OCI-LY7 (cell line): ENCODE measurements around the gene SLC26A11. TPM values are rescaled to one million over a fixed set of nuclear protein-coding genes. Genes with fewer than 3 reads are reported as not detected.

Experiments used
- BruUV-seq: library from RNA; stranded (reverse); fragments of 400-500 nt; replicated peaks from 2 replicates; lab custom pipeline; 2021; lab: Mats Ljungman, UMichigan
- CTCF ChIA-PET: fragments of 300-600 bp; sonication (Branson Sonifier 250); formaldehyde crosslinking; loops from one replicate; lab custom pipeline; 2022; ENCODE audit warnings: antibody characterized with exemption; ENCODE audit not compliant: unreplicated experiment; lab: Charles Lee
- POLR2A ChIA-PET: fragments of 300-600 bp; sonication (Branson Sonifier 250); formaldehyde crosslinking; loops from one replicate; lab custom pipeline; 2022; ENCODE audit warnings: antibody characterized with exemption; lab: Charles Lee
- DNase-seq: peaks from one replicate; pipeline ENCODE4 v3.0.0-alpha.2; 2015; ENCODE audit warnings: low spot score
- H2AFZ ChIP-seq: fragments of 200-600 bp; sonication (generic), shearing (Covaris generic); 2 replicates; pipeline ENCODE4 v1.6.1; 2014; ENCODE audit warnings: mild to moderate bottlenecking, antibody characterized with exemption, low read length, moderate library complexity
- H3K27ac ChIP-seq: fragments of 200-600 bp; sonication (generic); 2 replicates; pipeline ENCODE4 v1.5.1; 2014; ENCODE audit warnings: mixed run types, low read depth, mild to moderate bottlenecking, moderate library complexity, low read length, inconsistent platforms; ENCODE audit not compliant: poor library complexity, severe bottlenecking
- H3K36me3 ChIP-seq: fragments of 200-600 bp; sonication (generic); 2 replicates; pipeline ENCODE4 v1.6.1; 2014; ENCODE audit warnings: mild to moderate bottlenecking, antibody characterized with exemption, low read length, moderate library complexity, mixed read lengths; ENCODE audit not compliant: insufficient read depth
- H3K4me1 ChIP-seq: fragments of 200-600 bp; sonication (generic); 2 replicates; pipeline ENCODE4 v1.5.1; 2014; ENCODE audit warnings: mild to moderate bottlenecking, low read length; ENCODE audit not compliant: insufficient read depth, poor library complexity, severe bottlenecking
- H3K4me2 ChIP-seq: fragments of 200-600 bp; sonication (generic); 2 replicates; pipeline ENCODE4 v1.6.1; 2014; ENCODE audit warnings: mild to moderate bottlenecking, low read length
- H3K4me3 ChIP-seq: fragments of 200-600 bp; sonication (generic); 2 replicates; pipeline ENCODE4 v1.5.1; 2014; ENCODE audit warnings: mild to moderate bottlenecking, low read depth, low read length; ENCODE audit not compliant: poor library complexity, severe bottlenecking
- H3K79me2 ChIP-seq: fragments of 200-600 bp; sonication (generic); 2 replicates; pipeline ENCODE4 v1.6.1; 2016; ENCODE audit warnings: low read depth, mild to moderate bottlenecking, low read length, moderate library complexity, mixed read lengths; ENCODE audit not compliant: insufficient read depth
- H3K9me2 ChIP-seq: fragments of 200-600 bp; sonication (generic); 2 replicates; pipeline ENCODE4 v1.6.1; 2016; ENCODE audit warnings: mild to moderate bottlenecking, low read length, mixed read lengths; ENCODE audit not compliant: insufficient read depth
- H3K9me3 ChIP-seq: fragments of 200-600 bp; sonication (generic); 2 replicates; pipeline ENCODE4 v1.6.1; 2014; ENCODE audit warnings: mild to moderate bottlenecking, mixed run types, low read length, mixed read lengths
- H4K20me1 ChIP-seq: fragments of 200-600 bp; sonication (generic); 2 replicates; pipeline ENCODE4 v1.6.1; 2014; ENCODE audit warnings: mild to moderate bottlenecking, antibody characterized with exemption, low read length, moderate library complexity, mixed read lengths; ENCODE audit not compliant: insufficient read depth
- CTCF ChIP-seq: fragments of 200-600 bp; sonication (generic); conservative IDR thresholded peaks from 2 replicates; pipeline ENCODE4 v1.5.1; 2014; ENCODE audit warnings: mild to moderate bottlenecking, antibody characterized with exemption, low read length, moderate library complexity, mixed read lengths
- EZH2phosphoT487 ChIP-seq: fragments of 200-600 bp; sonication (generic); IDR thresholded peaks from 2 replicates; pipeline ENCODE4 v1.6.1; 2018; ENCODE audit warnings: low read depth, borderline replicate concordance, mild to moderate bottlenecking, mixed run types, antibody characterized with exemption, low read length, moderate library complexity, mixed read lengths
- intact Hi-C: fragments of 100-400 bp; cut with micrococcal nuclease; formaldehyde crosslinking; loops from one replicate; pipeline ENCODE4 v1.10.0; 2022; ENCODE audit not compliant: unreplicated experiment
- total RNA-seq, 2 experiments: library from RNA; depleted of rRNA in 1 of 2; stranded (reverse); fragments of >200 nt in 1 of 2; shearing (Covaris generic) in 1 of 2; gene quantifications; 2 replicates each; pipeline ENCODE4 v1.2.3, GENCODE V29; 2014 to 2022

Gene SLC26A11
- total RNA-seq, 2 experiments from 2014 or later, result 3.5 to 4.1 TPM

DNA sequence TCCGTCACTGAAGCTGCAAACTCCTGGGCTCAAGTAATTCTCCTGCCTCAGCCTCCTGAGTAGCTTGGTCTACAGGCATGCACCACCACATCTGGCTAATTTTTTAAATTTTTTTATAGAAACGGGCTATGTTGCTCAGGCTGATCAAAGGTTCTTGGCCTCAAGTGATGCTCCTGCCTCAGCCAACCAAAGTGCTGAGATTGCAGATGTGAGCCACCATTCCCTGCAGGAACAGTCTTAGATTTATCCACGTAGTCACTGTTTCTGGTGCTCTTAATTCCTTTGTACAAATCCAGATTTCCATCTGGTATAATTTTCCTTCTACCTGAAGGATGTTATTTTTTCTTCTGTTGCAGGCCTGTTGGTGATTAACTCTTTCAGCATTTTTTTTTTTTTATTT is 13.0 kb downstream of the SLC26A11 start:
- DNase-seq, result no peak
- no peaks in the 10 kb centered on the region for H3K79me2 ChIP-seq
- H3K36me3 ChIP-seq, result no peaks in the 10 kb centered on the region
- H3K9me2 ChIP-seq, result no peaks in the 10 kb centered on the region
- no peak overlapping the region for H3K4me2 ChIP-seq
- H4K20me1 ChIP-seq, result no peaks in the 10 kb centered on the region
- CTCF ChIA-PET, result no interaction called here
- no peak overlapping the region for H3K4me3 ChIP-seq
- POLR2A ChIA-PET, result interaction anchor here (0.7 kb wide), 1 partner anchor 1247 kb away, joined by 4 read pairs; no protein-coding TSS in a partner anchor
- H3K4me1 ChIP-seq, result no peaks in the 10 kb centered on the region
- no peak for TF ChIP-seq EZH2phosphoT487
- TF ChIP-seq CTCF, result no peak
- intact Hi-C loops, result no loop called here
- no peak overlapping the region for H3K27ac ChIP-seq
- no peak overlapping the region for H2AFZ ChIP-seq
- peaks cover 24% of the 10 kb centered on the region for H3K9me3 ChIP-seq
- BruUV-seq, result no TSS peak

GRCh38 chr17:80236911-80237310 is 16.7 kb downstream of the SLC26A11 start:
- H3K9me2 ChIP-seq, result no peaks in the 10 kb centered on the region
- no peaks in the 10 kb centered on the region for H3K4me1 ChIP-seq
- H3K4me2 ChIP-seq, result no peak overlapping the region
- H3K27ac ChIP-seq, result no peak overlapping the region
- H3K79me2 ChIP-seq, result no peaks in the 10 kb centered on the region
- no peak overlapping the region for H3K4me3 ChIP-seq
- intact Hi-C loops, result no loop called here
- no peaks in the 10 kb centered on the region for H4K20me1 ChIP-seq
- TF ChIP-seq EZH2phosphoT487, result no peak
- TF ChIP-seq CTCF, result no peak
- no peak for DNase-seq
- CTCF ChIA-PET, result no interaction called here
- no TSS peak for BruUV-seq
- peaks cover 19% of the 10 kb centered on the region for H3K9me3 ChIP-seq
- POLR2A ChIA-PET, result no interaction called here
- H2AFZ ChIP-seq, result no peak overlapping the region
- no peaks in the 10 kb centered on the region for H3K36me3 ChIP-seq

DNA sequence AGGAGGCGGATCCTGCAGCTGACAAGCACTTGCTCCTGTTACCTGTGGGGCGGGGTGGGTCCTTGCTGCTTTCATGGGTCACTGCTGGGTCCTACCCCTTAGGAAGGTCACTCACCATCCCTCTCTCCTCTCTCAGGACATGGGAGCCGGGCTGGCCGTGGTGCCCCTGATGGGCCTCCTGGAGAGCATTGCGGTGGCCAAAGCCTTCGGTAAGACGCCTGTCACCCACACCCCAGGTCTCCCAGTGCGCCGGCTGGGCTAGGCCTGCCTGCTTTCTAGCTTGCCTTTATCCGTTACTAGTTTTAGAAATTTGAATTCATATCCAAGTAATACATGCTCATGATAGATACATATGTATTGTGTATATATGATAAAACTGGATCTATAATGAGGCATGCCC is 17.2 kb downstream of the SLC26A11 start:
- POLR2A ChIA-PET, result no interaction called here
- no peaks in the 10 kb centered on the region for H3K36me3 ChIP-seq
- DNase-seq, result no peak

More for the DNA sequence above, 17.2 kb downstream of the SLC26A11 start:
- H3K79me2 ChIP-seq, result no peaks in the 10 kb centered on the region
- CTCF ChIA-PET, result no interaction called here
- H3K9me3 ChIP-seq, result peaks cover 14% of the 10 kb centered on the region
- no peak overlapping the region for H3K4me2 ChIP-seq
- no peak overlapping the region for H2AFZ ChIP-seq
- no peaks in the 10 kb centered on the region for H3K9me2 ChIP-seq
- intact Hi-C loops, result no loop called here
- BruUV-seq, result no TSS peak
- H3K4me1 ChIP-seq, result no peaks in the 10 kb centered on the region
- TF ChIP-seq EZH2phosphoT487 (no peak), CTCF (no peak)
- no peak overlapping the region for H3K27ac ChIP-seq
- no peak overlapping the region for H3K4me3 ChIP-seq
- no peaks in the 10 kb centered on the region for H4K20me1 ChIP-seq
